Activated effector memory CD4-positive, alpha-beta T cell treated with Interleukin-2 at 50 U/mL for 16 hours (primary cell): ENCODE measurements around the gene MEIS2.

Experiments
- DNase-seq: peaks from one replicate; pipeline ENCODE4 v3.0.0-alpha.2; 2020

MEIS2 gene

DNA sequence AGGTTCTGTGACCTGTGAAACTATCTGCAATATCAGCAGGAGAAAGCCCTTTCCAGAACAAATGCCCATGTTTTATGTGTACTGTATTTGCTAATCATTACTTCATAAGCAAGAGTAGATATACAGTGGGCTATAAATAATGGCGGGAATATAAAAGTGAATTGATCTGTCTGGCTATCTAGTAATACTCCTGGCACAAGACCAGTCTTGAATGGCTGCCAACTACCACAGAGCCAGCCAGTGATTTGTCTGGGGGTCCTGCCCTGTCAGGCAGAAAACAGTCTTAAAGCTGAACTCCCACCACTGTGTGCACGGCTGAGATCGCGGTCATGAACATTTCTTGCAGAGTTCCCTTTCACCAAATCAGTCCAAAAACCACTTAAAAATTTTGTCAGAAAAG, 176.3 kb downstream of the MEIS2 start:
- no peak for DNase-seq

GRCh38 chr15:36921484-36922091, 178.8 kb downstream of the MEIS2 start:
- no peak for DNase-seq

GRCh38 chr15:36917411-36918267, 182.7 kb downstream of the MEIS2 start:
- DNase-seq, result no peak

GRCh38 chr15:36914960-36915808, 185.2 kb downstream of the MEIS2 start:
- no peak for DNase-seq

DNA sequence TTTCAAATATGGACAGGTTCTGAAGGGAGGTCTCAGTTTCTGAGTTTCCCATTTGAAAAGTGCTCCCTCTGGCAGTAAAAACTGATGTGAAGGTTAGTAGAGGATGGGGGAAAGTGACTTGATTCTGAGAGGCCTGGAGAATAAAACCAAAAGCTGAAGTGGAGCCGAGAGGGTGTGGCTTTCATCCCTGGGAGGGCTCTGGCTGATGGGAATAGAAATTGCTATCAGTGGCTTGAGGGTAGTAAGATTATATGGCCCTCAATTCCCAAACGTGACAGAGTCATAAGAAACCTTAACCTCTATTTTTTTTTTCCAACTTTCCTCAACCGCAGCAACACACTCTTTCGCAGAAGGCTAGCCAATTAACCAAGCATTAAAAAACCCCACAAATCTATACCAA, 185.9 kb downstream of the MEIS2 start:
- DNase-seq, result no peak

DNA sequence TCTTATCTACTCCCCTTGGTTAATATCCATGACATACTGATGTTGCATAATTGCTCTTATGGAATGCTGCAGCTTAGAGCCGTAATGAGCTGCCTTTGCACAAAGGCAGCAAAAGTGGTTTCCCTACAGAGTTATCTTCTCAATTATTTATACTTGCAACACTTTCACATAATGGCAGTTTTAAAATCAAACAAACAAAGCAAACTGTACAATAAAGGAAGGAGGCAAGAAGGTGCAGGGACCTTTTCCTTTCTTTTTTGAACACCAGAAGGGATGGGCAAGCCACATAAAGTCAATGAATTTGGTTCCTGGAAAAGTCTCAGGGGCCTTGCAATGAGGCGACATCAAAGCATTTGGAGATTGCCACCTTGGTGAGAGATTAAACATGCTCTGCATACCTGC, 188.0 kb downstream of the MEIS2 start:
- DNase-seq, result no peak

DNA sequence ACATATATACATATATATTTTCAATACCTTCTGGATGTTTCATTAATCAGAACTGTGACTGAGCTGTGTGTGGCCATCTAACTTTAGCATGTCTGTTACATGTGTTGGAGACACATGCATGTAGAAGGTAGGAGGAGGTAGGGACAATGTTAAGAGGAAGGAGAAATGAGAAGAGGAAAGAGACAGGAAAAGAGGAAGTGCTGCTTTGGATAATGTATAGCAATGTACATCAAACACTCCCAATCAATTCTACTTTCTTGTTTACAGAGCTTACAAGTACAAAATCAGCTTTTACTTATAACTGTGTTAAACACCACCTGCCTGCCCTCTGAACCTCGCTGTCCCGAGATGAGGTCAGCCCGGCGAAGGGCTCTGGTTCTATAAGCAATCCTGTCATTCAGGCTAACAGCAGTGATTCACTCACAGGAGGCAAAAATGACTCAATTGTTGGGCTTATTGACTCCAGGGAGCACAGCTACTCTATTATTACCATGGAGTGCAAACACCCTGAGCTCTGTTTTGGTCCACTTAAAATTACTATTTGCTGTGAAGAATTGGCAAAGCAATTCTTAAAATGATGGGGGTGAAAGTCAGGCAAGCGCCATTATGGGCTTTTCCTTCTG, 188.9 kb downstream of the MEIS2 start:
- no peak for DNase-seq

DNA sequence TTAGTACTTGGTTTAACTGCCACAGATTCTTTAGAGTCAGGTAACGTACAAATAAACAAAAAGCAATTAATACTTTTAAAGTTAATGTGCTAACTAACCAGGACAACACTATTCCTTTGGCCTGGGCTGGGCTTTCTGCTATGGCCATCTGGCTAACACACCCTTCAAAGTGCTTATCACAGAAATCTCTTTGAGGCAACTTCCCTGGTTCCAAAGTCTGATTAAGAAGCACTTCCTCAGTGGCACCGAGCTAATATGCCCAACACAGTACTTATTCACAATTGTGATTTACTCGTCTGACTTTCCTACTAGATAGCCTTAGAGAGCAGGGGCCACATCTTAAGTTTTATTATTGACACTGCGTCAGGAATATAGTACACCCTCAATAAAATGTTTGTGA, 191.4 kb downstream of the MEIS2 start:
- no peak for DNase-seq

GRCh38 chr15:36907295-36907694, 193.1 kb downstream of the MEIS2 start:
- DNase-seq, result no peak

DNA sequence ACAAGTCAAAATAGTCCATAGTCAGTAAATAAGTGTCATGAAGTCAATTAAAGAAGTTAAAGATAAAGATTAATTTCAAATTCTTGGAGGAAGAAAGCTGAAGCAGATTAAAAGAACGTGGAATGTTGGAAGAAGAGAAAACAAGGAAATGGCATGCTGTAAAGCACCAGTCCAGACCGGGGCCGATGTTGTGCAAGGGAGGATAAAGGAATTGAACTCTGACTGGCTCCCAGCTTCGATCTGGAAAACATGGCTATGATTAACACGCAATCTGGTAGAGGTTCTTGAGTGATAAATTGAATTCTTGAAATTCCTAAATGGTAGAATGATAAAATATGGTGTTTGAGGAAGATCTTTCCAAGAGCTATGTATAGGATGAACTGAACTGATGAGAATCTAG, 194.4 kb downstream of the MEIS2 start:
- no peak for DNase-seq

- DNase-seq, result no peak
Observed at GRCh38 chr15:36904715-36905114, 195.6 kb downstream of the MEIS2 start.

GRCh38 chr15:36903922-36904556, 196.3 kb downstream of the MEIS2 start:
- DNase-seq, result no peak

DNA sequence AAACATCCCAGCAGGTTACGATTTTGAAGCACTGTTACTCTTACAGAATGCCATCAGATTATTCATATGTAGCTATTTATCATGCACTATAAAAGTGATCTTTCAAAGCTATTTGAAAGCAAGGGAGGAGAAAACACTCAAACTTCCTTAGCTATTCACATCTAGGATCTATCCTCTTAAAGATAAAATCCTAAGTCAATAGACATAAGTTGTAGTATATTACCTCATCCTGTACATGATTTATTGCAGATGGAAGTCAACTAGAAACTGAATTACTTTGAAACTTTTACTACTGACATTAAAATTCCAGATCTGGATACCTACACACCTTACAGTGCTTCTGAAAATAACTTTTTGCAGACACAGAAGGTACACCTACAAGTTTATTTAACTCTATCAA, 197.2 kb downstream of the MEIS2 start:
- no peak for DNase-seq

- no peak for DNase-seq
Observed at GRCh38 chr15:36901012-36901411, 199.3 kb downstream of the MEIS2 start.

DNA sequence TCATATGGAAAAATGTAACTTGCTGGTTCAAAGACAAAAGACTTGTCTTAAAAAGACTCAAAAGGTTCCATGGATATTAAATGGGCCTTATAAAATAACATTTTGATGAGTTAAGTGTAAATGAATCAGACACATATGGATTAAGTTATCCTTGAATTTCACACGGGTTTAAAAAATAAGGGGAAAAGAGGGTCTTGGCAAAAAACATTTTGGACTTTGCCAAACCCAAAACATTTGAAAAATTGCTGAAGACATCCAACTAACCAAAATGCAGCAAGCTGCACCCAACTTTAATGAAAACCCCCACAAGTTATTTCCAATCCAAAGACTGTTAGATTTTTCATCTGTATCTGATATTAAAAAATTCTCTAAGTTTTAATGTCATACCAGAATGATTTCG, 200.7 kb downstream of the MEIS2 start:
- no peak for DNase-seq

DNA sequence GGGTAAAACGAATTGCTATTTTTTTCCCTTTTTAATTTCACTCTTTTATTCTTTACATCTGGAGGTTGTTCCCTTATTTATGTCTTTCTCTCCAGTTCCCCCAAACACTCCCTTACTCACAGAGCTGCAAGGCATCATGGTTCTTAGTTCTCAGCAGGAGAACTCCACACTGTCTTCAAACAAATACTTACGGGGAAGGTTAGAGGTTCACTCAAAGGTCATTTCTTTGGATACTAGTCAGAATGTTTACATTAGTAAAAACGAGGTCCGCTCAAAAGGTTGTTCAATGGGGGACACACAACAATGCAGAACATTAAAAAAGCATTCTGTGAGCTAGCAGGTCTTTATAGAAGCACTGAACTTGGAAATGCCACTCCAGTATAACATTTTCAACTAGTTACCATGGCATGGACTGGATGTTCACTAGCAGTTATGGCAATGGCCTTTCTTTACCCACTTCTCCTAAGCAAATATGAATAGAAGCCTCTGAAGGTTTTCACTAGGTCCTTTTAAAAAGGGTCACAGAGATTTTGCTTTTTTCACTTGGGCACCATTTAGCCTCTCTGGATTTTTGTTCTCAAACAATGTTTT, 201.7 kb downstream of the MEIS2 start:
- no peak for DNase-seq

- DNase-seq, result no peak
Observed at GRCh38 chr15:36897834-36898233, 202.5 kb downstream of the MEIS2 start.

GRCh38 chr15:36896949-36897348, 203.4 kb downstream of the MEIS2 start:
- no peak for DNase-seq

DNA sequence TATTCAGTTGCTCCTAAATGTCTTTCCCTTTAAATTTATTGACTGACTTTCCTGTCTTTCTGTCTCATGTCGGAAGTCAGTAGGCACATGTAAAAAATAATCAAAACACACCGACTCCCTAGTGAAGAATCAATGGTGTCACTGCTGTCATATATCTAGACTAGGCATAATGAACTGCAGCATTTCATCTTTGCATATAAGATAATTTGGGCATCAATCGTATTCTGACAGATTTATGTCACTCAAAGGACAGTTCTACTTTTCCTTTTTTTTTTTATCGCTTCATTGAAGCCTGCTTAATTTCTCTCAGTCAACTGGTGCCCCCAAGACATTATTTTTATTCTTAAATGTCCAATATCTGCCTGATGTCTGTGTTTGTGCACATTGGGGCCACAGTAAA, 206.3 kb downstream of the MEIS2 start:
- no peak for DNase-seq

- no peak for DNase-seq
Observed at GRCh38 chr15:36893276-36893675, 207.1 kb downstream of the MEIS2 start.

- no peak for DNase-seq
Observed at GRCh38 chr15:36888011-36888992, 212.0 kb downstream of the MEIS2 start.
